HepG2 (cell line): ENCODE results near the gene SIGLEC15. TPM values are rescaled to one million over a fixed set of nuclear protein-coding genes. Genes with fewer than 3 reads are reported as not detected.

Source experiments
- ATAC-seq: fragments of 200-7000 bp; cut with Tn5 transposase; 3 replicates; pipeline ENCODE4 v1.9.1; 2020; ENCODE audit warnings: mild to moderate bottlenecking, moderate library complexity
- BruUV-seq: library from RNA; stranded (reverse); fragments of 400-500 nt; replicated peaks from 2 replicates; lab custom pipeline; 2021; lab: Mats Ljungman, UMichigan
- CTCF ChIA-PET: fragments of 300-600 bp; formaldehyde crosslinking; extraction: SDS; loops from one replicate; lab custom pipeline; 2021; ENCODE audit warnings: low total read pairs, inconsistent platforms, low intra/inter-chr PET ratio; lab: Yijun Ruan, JAX
- POLR2A ChIA-PET: fragments of 350-600 bp; sonication (Branson Sonifier 250); formaldehyde crosslinking; loops from one replicate; lab custom pipeline; 2020; ENCODE audit warnings: antibody characterized with exemption, inconsistent platforms; lab: Yijun Ruan, JAX
- DNase-seq: peaks from one replicate; pipeline ENCODE4 v3.0.0-alpha.2; 2015; ENCODE audit warnings: low spot score
- FAIRE-seq: peaks from 3 replicates; lab custom pipeline; 2011; peaks lifted over from hg19 to GRCh38; lab: Jason Lieb, UNC
- H2AFZ ChIP-seq: one replicate; pipeline ENCODE4 v1.6.1; 2011; ENCODE audit warnings: low read length, inconsistent platforms
- H3K27ac ChIP-seq: fragments of 300-600 bp; 3 replicates; pipeline ENCODE4 v1.8.0; 2011; ENCODE audit warnings: mixed run types, mild to moderate bottlenecking, mixed read lengths, low read length, inconsistent platforms; ENCODE audit not compliant: insufficient read depth; ENCODE audit errors: extremely low read length
- H3K27me3 ChIP-seq, 2 experiments: fragments of 200-600 bp in 1 of 2; 2 replicates in 1 of 2; 3 replicates in 1 of 2; pipeline versions ENCODE4 v1.6.0 to v1.8.0; 2011; ENCODE audit warnings: low read length in 2 of 2, mild to moderate bottlenecking in 2 of 2, moderate library complexity in 2 of 2, inconsistent platforms in 1 of 2; ENCODE audit not compliant: insufficient read depth in 2 of 2, control insufficient read depth in 1 of 2
- H3K36me3 ChIP-seq, 2 experiments: fragments of 200-600 bp in 1 of 2; replicated peaks in 1 of 2; 2 replicates in 1 of 2; 3 replicates in 1 of 2; pipeline versions ENCODE4 v1.5.1 to v1.8.0; 2011; ENCODE audit warnings: low read length in 2 of 2, inconsistent platforms in 1 of 2; ENCODE audit not compliant: insufficient read depth in 2 of 2, control insufficient read depth in 1 of 2
- H3K4me1 ChIP-seq: 2 replicates; pipeline ENCODE4 v1.5.1; 2012; ENCODE audit warnings: low read length, inconsistent platforms; ENCODE audit not compliant: insufficient read depth
- H3K4me2 ChIP-seq: 2 replicates; pipeline ENCODE4 v1.6.0; 2011; ENCODE audit warnings: low read depth, low read length, inconsistent platforms
- H3K4me3 ChIP-seq, 3 experiments: fragments of 200-600 bp in 1 of 3; sonication (generic), shearing (Covaris generic) in 1 of 3; replicated peaks in 1 of 3; 2 replicates each; pipeline ENCODE4 v1.5.1; 2011 to 2016; ENCODE audit warnings: low read length in 3 of 3, inconsistent platforms in 2 of 3, low read depth in 2 of 3, mild to moderate bottlenecking in 2 of 3, control low read depth in 1 of 3, mixed read lengths in 1 of 3; ENCODE audit not compliant: insufficient read depth in 1 of 3
- H3K79me2 ChIP-seq: one replicate; pipeline ENCODE4 v1.6.1; 2011; ENCODE audit warnings: low read length, inconsistent platforms; ENCODE audit not compliant: insufficient read depth
- H3K9ac ChIP-seq: 2 replicates; pipeline ENCODE4 v1.6.0; 2011; ENCODE audit warnings: mild to moderate bottlenecking, low read depth, low read length, inconsistent platforms; ENCODE audit not compliant: insufficient read depth
- H3K9me3 ChIP-seq: 2 replicates; pipeline ENCODE4 v1.5.1; 2012; ENCODE audit warnings: mild to moderate bottlenecking, low read length
- H4K20me1 ChIP-seq: 2 replicates; pipeline ENCODE4 v1.6.0; 2011; ENCODE audit warnings: inconsistent platforms, mild to moderate bottlenecking, low read length, moderate library complexity; ENCODE audit not compliant: insufficient read depth
- CENPX ChIP-seq: sonication (generic); formaldehyde crosslinking; IDR thresholded peaks from 2 replicates; pipeline ENCODE4 v1.9.0; 2021; ENCODE audit warnings: mild to moderate bottlenecking, missing genetic modification reagents, moderate library complexity
- GFI1 ChIP-seq: sonication (generic); formaldehyde crosslinking; IDR thresholded peaks from 2 replicates; pipeline ENCODE4 v1.5.0; 2020; ENCODE audit warnings: missing genetic modification reagents, mild to moderate bottlenecking, borderline replicate concordance
- HMG20B ChIP-seq: conservative IDR thresholded peaks from 2 replicates; pipeline ENCODE4 v1.6.1; 2016; ENCODE audit warnings: missing genetic modification reagents, missing compliant biosample characterization
- MBD4 ChIP-seq: IDR thresholded peaks from 2 replicates; pipeline ENCODE4 v1.6.1; 2012; ENCODE audit warnings: low read length, inconsistent platforms, borderline replicate concordance
- MEIS2 ChIP-seq: sonication (generic); formaldehyde crosslinking; IDR thresholded peaks from 2 replicates; pipeline ENCODE4 v1.9.0; 2021; ENCODE audit warnings: mild to moderate bottlenecking, missing genetic modification reagents
- MIER2 ChIP-seq: IDR thresholded peaks from 2 replicates; pipeline ENCODE4 v1.6.1; 2016; ENCODE audit warnings: missing biosample characterization, missing genetic modification reagents
- MTA3 ChIP-seq: sonication (generic); formaldehyde crosslinking; IDR thresholded peaks from 2 replicates; pipeline ENCODE4 v1.4.0; 2020; ENCODE audit warnings: missing genetic modification reagents
- POGZ ChIP-seq: sonication (generic); formaldehyde crosslinking; IDR thresholded peaks from 2 replicates; pipeline ENCODE4 v1.4.0; 2020; ENCODE audit warnings: mild to moderate bottlenecking, missing genetic modification reagents
- PRDM10 ChIP-seq: sonication (generic); formaldehyde crosslinking; IDR thresholded peaks from 2 replicates; pipeline ENCODE4 v1.4.0; 2020; ENCODE audit warnings: low read depth, missing genetic modification reagents
- SRY ChIP-seq: sonication (generic); formaldehyde crosslinking; IDR thresholded peaks from 2 replicates; pipeline ENCODE4 v1.8.0; 2022; ENCODE audit warnings: mild to moderate bottlenecking, missing genetic modification reagents
- ZBTB38 ChIP-seq: sonication (generic); formaldehyde crosslinking; IDR thresholded peaks from 2 replicates; pipeline ENCODE4 v1.5.1; 2020; ENCODE audit warnings: mild to moderate bottlenecking, missing genetic modification reagents
- ZNF430 ChIP-seq: sonication (generic); formaldehyde crosslinking; IDR thresholded peaks from 2 replicates; pipeline ENCODE4 v1.9.0; 2021; ENCODE audit warnings: mild to moderate bottlenecking, missing genetic modification reagents
- ZNF703 ChIP-seq: sonication (generic); formaldehyde crosslinking; IDR thresholded peaks from 2 replicates; pipeline ENCODE4 v1.5.1; 2020; ENCODE audit warnings: missing genetic modification reagents, mild to moderate bottlenecking, moderate library complexity, borderline replicate concordance
- ZNF75D ChIP-seq: sonication (generic); formaldehyde crosslinking; IDR thresholded peaks from 2 replicates; pipeline ENCODE4 v1.8.1; 2023; ENCODE audit warnings: missing genetic modification reagents, mild to moderate bottlenecking, borderline replicate concordance
- WGBS: methylation state at CpG from one replicate; pipeline ENCODE4 v1.1.6; 2017; ENCODE audit warnings: low lambda C conversion rate; 5-methylcytosine and 5-hydroxymethylcytosine counted together
- in situ Hi-C: cut with HindIII; loops from 2 replicates; pipeline ENCODE4 v1.10.0; 2017; ENCODE audit warnings: low pct_unique_long_range_greater_than_20kb; ENCODE audit not compliant: extremely low pct_ligation_motif_present
- intact Hi-C: fragments of 100-400 bp; cut with micrococcal nuclease; formaldehyde crosslinking; loops from one replicate; pipeline ENCODE4 v1.10.0; 2022; ENCODE audit not compliant: unreplicated experiment
- polyA plus RNA-seq, 8 experiments: library from polyadenylated mRNA; depleted of rRNA in 3 of 8; stranded (reverse) in 7 of 8; unstranded in 1 of 8; fragments of >200 nt; fragmentation: Illumina TruSeq in 4 of 8; extraction: Trizol in 4 of 8; gene quantifications; 2 replicates each; pipeline versions ENCODE4 v1.2.1 to v1.2.3, GENCODE V29; 2011 to 2016; ENCODE audit warnings: low read depth in 4 of 8, missing spikeins in 1 of 8, mixed read lengths in 1 of 8; ENCODE audit not compliant: insufficient read depth in 1 of 8
- total RNA-seq, 5 experiments: library from RNA; depleted of rRNA; stranded (reverse); fragments of >200 nt; fragmentation: Illumina TruSeq; extraction: Trizol; gene quantifications; 2 replicates each; pipeline ENCODE4 v1.2.3, GENCODE V29; 2016; ENCODE audit warnings: low read depth in 1 of 5
- TF ChIP-seq, protein P1 (sequence below): sonication (generic); formaldehyde crosslinking; IDR thresholded peaks from 2 replicates; pipeline ENCODE4 v1.4.0; 2020; ENCODE audit warnings: mild to moderate bottlenecking, missing genetic modification reagents

SIGLEC15 gene
- total and polyA plus RNA-seq, 2 of the 13 experiments (the other 11 are each of a cell fraction or from before 2014, with no cell fraction given) = not detected

- Histone ChIP-seq H3K27me3 (no peaks in the 10 kb centered on the region; a peak in 1 of 5 replicates), H3K4me2 (no peak overlapping the region), H3K79me2 (no peaks in the 10 kb centered on the region), H3K4me1 (no peaks in the 10 kb centered on the region), H2AFZ (no peak overlapping the region), H3K9me3 (no peaks in the 10 kb centered on the region), H3K36me3 (no peaks in the 10 kb centered on the region), H3K9ac (no peak overlapping the region), H3K4me3 (no peak overlapping the region), H3K27ac (no peak overlapping the region), H4K20me1 (no peaks in the 10 kb centered on the region)
- DNase-seq (no peak), FAIRE-seq (no peak), ATAC-seq (no peak)
- in situ Hi-C loops (loop anchor here (10.0 kb wide), 1 partner anchor 166 kb away; no protein-coding TSS in a partner anchor), intact Hi-C loops (no loop called here)
- BruUV-seq = no TSS peak
- POLR2A ChIA-PET = no interaction called here
- WGBS = 28% methylated on average over 6 of the region's 7 CpGs
- CTCF ChIA-PET = no interaction called here
- TF ChIP-seq HMG20B (CRISPR knock-in tag) (no peak), GFI1 (CRISPR knock-in tag) (no peak), MEIS2 (CRISPR knock-in tag) (no peak), ZNF75D (no peak), MTA3 (CRISPR knock-in tag) (no peak), ZNF430 (CRISPR knock-in tag) (no peak), CENPX (CRISPR knock-in tag) (no peak), ZNF703 (no peak), POGZ (CRISPR knock-in tag) (no peak), ZBTB38 (CRISPR knock-in tag) (no peak), MIER2 (no peak), SRY (CRISPR knock-in tag) (no peak), PRDM10 (no peak), MBD4 (no peak)
- TF ChIP-seq, protein P1, sequence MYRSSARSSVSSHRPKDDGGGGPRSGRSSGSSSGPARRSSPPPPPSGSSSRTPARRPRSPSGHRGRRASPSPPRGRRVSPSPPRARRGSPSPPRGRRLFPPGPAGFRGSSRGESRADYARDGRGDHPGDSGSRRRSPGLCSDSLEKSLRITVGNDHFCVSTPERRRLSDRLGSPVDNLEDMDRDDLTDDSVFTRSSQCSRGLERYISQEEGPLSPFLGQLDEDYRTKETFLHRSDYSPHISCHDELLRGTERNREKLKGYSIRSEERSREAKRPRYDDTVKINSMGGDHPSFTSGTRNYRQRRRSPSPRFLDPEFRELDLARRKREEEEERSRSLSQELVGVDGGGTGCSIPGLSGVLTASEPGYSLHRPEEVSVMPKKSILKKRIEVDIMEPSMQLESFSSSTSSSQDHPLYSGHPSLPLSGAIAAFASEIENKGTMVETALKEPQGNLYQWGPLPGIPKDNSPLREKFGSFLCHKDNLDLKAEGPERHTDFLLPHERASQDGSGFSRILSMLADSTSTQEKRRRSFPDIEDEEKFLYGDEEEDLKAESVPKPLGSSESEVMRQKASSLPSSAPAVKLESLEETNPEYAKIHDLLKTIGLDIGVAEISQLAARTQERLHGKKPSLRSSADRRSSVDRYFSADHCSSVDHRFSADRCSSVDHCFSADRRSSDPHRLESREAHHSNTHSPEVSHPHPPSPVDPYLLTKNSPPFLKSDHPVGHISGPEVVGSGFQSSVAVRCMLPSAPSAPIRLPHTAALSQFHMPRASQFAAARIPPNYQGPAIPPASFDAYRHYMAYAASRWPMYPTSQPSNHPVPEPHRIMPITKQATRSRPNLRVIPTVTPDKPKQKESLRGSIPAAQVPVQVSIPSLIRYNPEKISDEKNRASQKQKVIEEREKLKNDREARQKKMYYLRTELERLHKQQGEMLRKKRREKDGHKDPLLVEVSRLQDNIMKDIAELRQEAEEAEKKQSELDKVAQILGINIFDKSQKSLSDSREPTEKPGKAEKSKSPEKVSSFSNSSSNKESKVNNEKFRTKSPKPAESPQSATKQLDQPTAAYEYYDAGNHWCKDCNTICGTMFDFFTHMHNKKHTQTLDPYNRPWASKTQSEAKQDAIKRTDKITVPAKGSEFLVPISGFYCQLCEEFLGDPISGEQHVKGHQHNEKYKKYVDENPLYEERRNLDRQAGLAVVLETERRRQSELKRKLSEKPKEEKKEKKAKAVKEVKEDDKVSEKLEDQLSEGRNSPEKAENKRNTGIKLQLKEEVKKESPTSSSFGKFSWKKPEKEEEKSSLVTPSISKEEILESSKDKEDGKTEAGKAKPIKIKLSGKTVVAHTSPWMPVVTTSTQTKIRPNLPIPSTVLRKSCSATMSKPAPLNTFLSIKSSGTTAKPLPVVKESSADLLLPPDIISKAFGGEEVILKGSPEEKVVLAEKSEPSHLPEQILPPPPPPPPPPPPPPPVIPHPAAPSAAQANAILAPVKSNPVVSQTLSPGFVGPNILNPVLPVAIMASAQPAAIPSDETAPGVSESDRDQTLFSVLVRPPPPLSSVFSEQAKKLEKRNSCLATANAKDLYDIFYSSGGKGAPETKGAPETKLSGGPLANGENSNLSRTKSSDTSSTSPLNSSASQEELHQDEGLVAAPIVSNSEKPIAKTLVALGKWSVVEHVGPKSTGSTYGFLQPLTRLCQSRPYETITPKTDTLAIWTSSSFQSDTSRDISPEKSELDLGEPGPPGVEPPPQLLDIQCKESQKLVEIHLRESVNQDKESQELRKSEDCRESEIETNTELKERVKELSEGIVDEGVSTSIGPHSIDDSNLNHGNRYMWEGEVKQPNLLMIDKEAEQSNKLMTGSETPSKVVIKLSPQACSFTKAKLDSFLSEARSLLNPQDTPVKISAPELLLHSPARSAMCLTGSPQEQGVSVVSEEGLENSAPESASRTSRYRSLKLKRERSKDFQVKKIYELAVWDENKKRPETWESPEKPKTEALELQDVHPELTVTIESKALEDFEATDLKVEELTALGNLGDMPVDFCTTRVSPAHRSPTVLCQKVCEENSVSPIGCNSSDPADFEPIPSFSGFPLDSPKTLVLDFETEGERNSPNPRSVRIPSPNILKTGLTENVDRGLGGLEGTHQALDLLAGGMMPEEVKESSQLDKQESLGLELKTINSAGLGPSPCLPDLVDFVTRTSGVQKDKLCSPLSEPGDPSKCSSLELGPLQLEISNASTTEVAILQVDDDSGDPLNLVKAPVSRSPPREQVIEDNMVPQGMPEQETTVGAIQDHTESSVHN (CRISPR knock-in tag) = no peak
Measured at GRCh38 chr18:45830917-45831316, 5.4 kb downstream of the SIGLEC15 start.
